ENCODE measurements around the gene CD6. TPM values are rescaled to one million over a fixed set of nuclear protein-coding genes. Genes with fewer than 3 reads are reported as not detected.

Gene CD6
- total RNA-seq, 1 experiment from 2014 or later: 0.23 TPM

- Histone ChIP-seq H3K27me3 (replicated peaks; ENCODE audit: control insufficient read depth, insufficient read depth, low read length) (no peaks in the 10 kb centered on the region), H3K36me3 (ENCODE audit: control insufficient read depth, insufficient read depth, low read length) (no peaks in the 10 kb centered on the region), H3K4me3 (ENCODE audit: low read depth, low read length) (no peak overlapping the region), H3K9me3 (no peaks in the 10 kb centered on the region), H3K4me1 (peaks cover 14% of the 10 kb centered on the region)
- no peaks in the 10 kb centered on the region for H3K36me3 Mint-ChIP-seq (ENCODE audit: insufficient read depth, unreplicated experiment)
- ChIA-PET POLR2A (no interaction called here), CTCF (no interaction called here)
- no peaks in the 10 kb centered on the region for H3K27me3 Mint-ChIP-seq (ENCODE audit: insufficient read depth, unreplicated experiment)
- H3K9me3 Mint-ChIP-seq (ENCODE audit: unreplicated experiment): no peaks in the 10 kb centered on the region
- TF ChIP-seq, protein P1, sequence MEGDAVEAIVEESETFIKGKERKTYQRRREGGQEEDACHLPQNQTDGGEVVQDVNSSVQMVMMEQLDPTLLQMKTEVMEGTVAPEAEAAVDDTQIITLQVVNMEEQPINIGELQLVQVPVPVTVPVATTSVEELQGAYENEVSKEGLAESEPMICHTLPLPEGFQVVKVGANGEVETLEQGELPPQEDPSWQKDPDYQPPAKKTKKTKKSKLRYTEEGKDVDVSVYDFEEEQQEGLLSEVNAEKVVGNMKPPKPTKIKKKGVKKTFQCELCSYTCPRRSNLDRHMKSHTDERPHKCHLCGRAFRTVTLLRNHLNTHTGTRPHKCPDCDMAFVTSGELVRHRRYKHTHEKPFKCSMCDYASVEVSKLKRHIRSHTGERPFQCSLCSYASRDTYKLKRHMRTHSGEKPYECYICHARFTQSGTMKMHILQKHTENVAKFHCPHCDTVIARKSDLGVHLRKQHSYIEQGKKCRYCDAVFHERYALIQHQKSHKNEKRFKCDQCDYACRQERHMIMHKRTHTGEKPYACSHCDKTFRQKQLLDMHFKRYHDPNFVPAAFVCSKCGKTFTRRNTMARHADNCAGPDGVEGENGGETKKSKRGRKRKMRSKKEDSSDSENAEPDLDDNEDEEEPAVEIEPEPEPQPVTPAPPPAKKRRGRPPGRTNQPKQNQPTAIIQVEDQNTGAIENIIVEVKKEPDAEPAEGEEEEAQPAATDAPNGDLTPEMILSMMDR (IDR thresholded peaks at IDR 0.05; ENCODE audit: insufficient read depth in 1 of 2, low read depth in 1 of 2, low read length in 1 of 2, severe bottlenecking in 1 of 2, unreplicated experiment in 1 of 2): no peak
- H3K4me3 Mint-ChIP-seq (ENCODE audit: unreplicated experiment): no peak overlapping the region
- intact Hi-C loops (cut with micrococcal nuclease; ENCODE audit: unreplicated experiment): no loop called here
- no TSS peak for BruUV-seq (replicated peaks)
- H3K4me1 Mint-ChIP-seq (ENCODE audit: low read depth, unreplicated experiment): peaks cover 15% of the 10 kb centered on the region
- no peak for DNase-seq
- no peak overlapping the region for H3K27ac Mint-ChIP-seq (ENCODE audit: unreplicated experiment)
Measured at GRCh38 chr11:60957188-60957587, 14.3 kb upstream of the CD6 start.

DNA sequence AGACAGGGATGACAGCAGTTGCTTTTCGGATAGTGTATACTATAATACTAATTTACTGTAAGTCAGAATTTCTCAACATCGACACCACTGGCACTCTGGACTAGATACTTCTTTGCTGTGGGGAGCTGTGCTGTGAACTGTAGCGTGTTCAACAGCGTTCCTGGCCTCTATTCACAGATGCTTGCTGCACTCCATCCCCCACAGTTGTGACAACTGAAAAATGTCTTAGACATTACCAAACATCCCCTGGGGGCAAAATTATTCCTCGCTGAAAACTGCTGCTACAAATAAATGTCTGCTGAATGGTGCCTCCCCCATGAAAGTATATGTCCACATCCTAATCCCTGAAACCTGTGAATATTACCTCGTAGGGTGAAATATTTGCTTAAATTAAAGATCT, 12.0 kb upstream of the CD6 start:
- Mint-ChIP-seq H3K27me3 (ENCODE audit: insufficient read depth, unreplicated experiment) (no peaks in the 10 kb centered on the region), H3K9me3 (ENCODE audit: unreplicated experiment) (no peaks in the 10 kb centered on the region), H3K4me1 (ENCODE audit: low read depth, unreplicated experiment) (peaks cover 6% of the 10 kb centered on the region), H3K4me3 (ENCODE audit: unreplicated experiment) (no peak overlapping the region), H3K27ac (ENCODE audit: unreplicated experiment) (no peak overlapping the region), H3K36me3 (ENCODE audit: insufficient read depth, unreplicated experiment) (no peaks in the 10 kb centered on the region)
- Histone ChIP-seq H3K4me1 (peaks cover 11% of the 10 kb centered on the region), H3K9me3 (no peaks in the 10 kb centered on the region), H3K36me3 (ENCODE audit: control insufficient read depth, insufficient read depth, low read length) (no peaks in the 10 kb centered on the region), H3K27me3 (replicated peaks; ENCODE audit: control insufficient read depth, insufficient read depth, low read length) (no peaks in the 10 kb centered on the region), H3K4me3 (ENCODE audit: low read depth, low read length) (no peak overlapping the region)
- ChIA-PET POLR2A (no interaction called here), CTCF (no interaction called here)
- no TSS peak for BruUV-seq (replicated peaks)
- intact Hi-C loops (cut with micrococcal nuclease; ENCODE audit: unreplicated experiment): no loop called here
- TF ChIP-seq, protein P1 (IDR thresholded peaks at IDR 0.05; ENCODE audit: insufficient read depth in 1 of 2, low read depth in 1 of 2, low read length in 1 of 2, severe bottlenecking in 1 of 2, unreplicated experiment in 1 of 2): no peak
- DNase-seq: no peak

DNA sequence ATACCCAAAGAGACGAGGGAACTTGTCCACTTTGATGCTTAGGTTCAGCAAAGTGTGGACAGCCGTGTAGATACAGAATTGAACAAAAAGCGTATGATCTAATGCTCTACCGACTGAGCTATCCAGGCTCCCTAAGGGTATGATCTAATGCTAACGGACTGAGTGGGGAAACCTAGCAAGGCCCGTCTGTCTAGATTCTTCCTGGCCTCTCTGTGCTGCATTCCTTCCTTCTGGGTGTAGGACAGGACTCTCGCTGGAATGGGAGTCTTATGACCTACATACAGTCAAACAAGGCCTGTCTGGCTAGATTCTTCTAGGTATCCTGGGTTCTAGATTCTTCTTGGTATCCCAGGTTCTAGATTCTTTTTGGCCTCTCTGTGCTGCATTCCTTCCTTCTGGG, 11.1 kb upstream of the CD6 start:
- peak in 1 of 2 experiments; percentile 30 for DNase-seq
- no TSS peak for BruUV-seq (replicated peaks)
- no peaks in the 10 kb centered on the region for H3K27me3 Mint-ChIP-seq (ENCODE audit: insufficient read depth, unreplicated experiment)
- no peak overlapping the region for H3K27ac Mint-ChIP-seq (ENCODE audit: unreplicated experiment)
- peaks cover 6% of the 10 kb centered on the region for H3K4me1 Mint-ChIP-seq (ENCODE audit: low read depth, unreplicated experiment)
- no peaks in the 10 kb centered on the region for H3K9me3 ChIP-seq
- H3K4me3 Mint-ChIP-seq (ENCODE audit: unreplicated experiment): no peak overlapping the region
- no peak overlapping the region for H3K4me3 ChIP-seq (ENCODE audit: low read depth, low read length)
- no peaks in the 10 kb centered on the region for H3K27me3 ChIP-seq (replicated peaks; ENCODE audit: control insufficient read depth, insufficient read depth, low read length)
- peaks cover 11% of the 10 kb centered on the region for H3K4me1 ChIP-seq
- ChIA-PET POLR2A (no interaction called here), CTCF (interaction anchor here (0.6 kb wide), 1 partner anchor 677 kb away, joined by 4 read pairs; no protein-coding TSS in a partner anchor)
- no peaks in the 10 kb centered on the region for H3K9me3 Mint-ChIP-seq (ENCODE audit: unreplicated experiment)
- H3K36me3 ChIP-seq (ENCODE audit: control insufficient read depth, insufficient read depth, low read length): no peaks in the 10 kb centered on the region
- TF ChIP-seq, protein P1 (IDR thresholded peaks at IDR 0.05; ENCODE audit: insufficient read depth in 1 of 2, low read depth in 1 of 2, low read length in 1 of 2, severe bottlenecking in 1 of 2, unreplicated experiment in 1 of 2): no peak
- H3K36me3 Mint-ChIP-seq (ENCODE audit: insufficient read depth, unreplicated experiment): no peaks in the 10 kb centered on the region
- intact Hi-C loops (cut with micrococcal nuclease; ENCODE audit: unreplicated experiment): no loop called here
